Neuron (in vitro differentiated cells): Measurements from ENCODE around the gene SHCBP1L.

Experiments used
- H2AFZ ChIP-seq: one replicate; pipeline ENCODE4 v1.6.1; 2013; ENCODE audit warnings: low read depth, mild to moderate bottlenecking, inconsistent platforms, low read length, moderate library complexity
- H3K27me3 ChIP-seq: one replicate; pipeline ENCODE4 v1.6.1; 2013; ENCODE audit warnings: low read length; ENCODE audit not compliant: insufficient read depth
- H3K36me3 ChIP-seq: one replicate; pipeline ENCODE4 v1.6.1; 2013; ENCODE audit warnings: low read length; ENCODE audit not compliant: insufficient read depth
- H3K4me1 ChIP-seq: one replicate; pipeline ENCODE4 v1.6.1; 2013; ENCODE audit warnings: low read length; ENCODE audit not compliant: insufficient read depth
- H3K4me3 ChIP-seq: 2 replicates; pipeline ENCODE4 v1.5.1; 2013; ENCODE audit warnings: mild to moderate bottlenecking, low read length, moderate library complexity
- H3K9me3 ChIP-seq: one replicate; pipeline ENCODE4 v1.6.1; 2013; ENCODE audit warnings: low read length

The SHCBP1L gene

DNA sequence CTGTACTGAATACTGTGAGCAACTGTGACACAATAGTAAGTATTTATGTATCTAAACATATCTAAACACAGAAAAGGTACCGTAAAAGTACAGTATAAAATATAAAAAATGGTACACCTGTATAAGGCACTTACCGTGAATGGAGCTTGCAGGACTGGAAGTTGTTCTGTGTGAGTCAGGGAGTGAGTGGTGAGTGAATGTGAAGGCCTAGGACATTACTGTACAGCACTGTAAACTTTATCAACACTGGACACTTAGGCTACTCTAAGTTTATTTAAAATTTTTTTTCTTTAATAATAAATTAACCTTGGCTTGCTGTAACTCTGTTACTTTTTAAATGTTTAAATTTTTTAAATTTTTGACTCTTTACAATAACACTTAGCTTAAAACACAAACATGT lies 24.5 kb upstream of the SHCBP1L start:
- Histone ChIP-seq H3K9me3 (no peaks in the 10 kb centered on the region), H2AFZ (no peak overlapping the region), H3K36me3 (no peaks in the 10 kb centered on the region), H3K27me3 (no peaks in the 10 kb centered on the region), H3K4me3 (no peak overlapping the region), H3K4me1 (no peaks in the 10 kb centered on the region)

DNA sequence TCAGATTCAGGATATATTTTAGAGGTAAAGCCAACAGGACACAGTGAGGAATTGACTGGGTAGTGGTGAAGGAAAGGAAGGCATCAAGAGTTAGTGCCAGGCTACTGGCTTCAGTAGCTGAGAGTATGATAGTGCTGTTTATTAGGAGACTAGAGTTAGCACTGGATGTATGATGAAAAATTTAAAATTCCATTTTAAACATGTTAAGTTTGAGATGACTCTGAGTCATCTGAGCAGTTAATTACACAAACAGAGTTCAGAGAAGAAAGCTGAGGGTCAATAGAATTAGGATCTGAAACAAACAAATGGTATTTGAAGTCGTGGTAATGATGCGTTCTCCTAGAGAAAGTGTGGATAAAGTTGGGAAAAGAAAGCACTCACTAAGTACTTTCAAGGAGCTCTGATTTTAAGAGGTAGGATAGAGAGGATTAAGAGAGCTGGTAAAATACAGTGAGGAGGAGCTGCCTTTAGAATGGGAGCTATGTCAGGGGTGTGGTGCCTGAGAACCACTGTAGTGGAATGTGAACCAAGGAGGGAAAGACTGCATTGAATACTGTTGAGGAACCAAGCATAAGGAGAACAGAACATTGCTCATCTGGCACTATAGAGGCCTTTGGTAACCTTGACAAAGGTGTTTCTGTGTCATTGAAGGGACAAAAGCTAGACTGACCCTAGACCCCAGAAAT lies 21.7 kb upstream of the SHCBP1L start:
- Histone ChIP-seq H2AFZ (no peak overlapping the region), H3K27me3 (no peaks in the 10 kb centered on the region), H3K9me3 (no peaks in the 10 kb centered on the region), H3K4me1 (no peaks in the 10 kb centered on the region), H3K4me3 (no peak overlapping the region), H3K36me3 (no peaks in the 10 kb centered on the region)

DNA sequence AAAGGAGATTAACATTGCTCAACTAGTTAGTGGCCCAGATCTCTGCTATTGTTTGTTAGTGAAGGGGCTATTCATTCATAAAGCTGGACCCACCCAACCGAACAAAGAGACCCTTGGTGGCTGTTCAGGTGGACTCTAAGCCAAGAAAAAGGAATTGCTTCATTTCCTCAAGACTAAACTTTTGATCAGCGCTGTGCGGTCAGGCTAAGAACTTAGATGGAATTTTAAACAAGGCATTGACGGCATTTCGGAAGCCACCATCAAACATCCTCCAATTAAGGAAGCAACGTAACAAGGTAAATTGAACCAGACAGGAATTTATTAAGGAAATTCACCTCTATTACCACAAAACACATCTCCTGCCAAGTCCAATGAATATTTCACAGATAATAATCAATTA lies 19.9 kb upstream of the SHCBP1L start:
- no peak overlapping the region for H3K4me3 ChIP-seq
- no peak overlapping the region for H2AFZ ChIP-seq
- no peaks in the 10 kb centered on the region for H3K9me3 ChIP-seq
- no peaks in the 10 kb centered on the region for H3K4me1 ChIP-seq
- no peaks in the 10 kb centered on the region for H3K27me3 ChIP-seq
- H3K36me3 ChIP-seq, result no peaks in the 10 kb centered on the region

DNA sequence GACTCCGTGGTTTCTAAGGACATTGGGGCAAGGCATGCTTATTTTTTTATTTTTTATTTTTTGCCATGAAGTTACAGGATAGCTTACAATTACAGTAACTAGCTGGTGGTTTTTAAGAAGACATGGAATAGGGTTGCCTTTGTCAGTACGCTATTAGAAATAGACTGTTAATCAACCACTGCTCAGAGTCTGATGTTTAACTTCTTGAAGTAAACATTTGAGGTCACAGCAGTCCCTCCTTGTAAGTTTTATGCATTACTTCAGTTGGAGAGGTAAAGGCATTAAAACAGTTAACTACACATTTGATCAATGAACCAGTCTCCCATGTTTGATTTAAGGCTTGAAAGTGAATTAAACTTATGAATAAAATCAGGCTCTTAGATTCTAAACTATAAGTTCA lies 19.3 kb upstream of the SHCBP1L start:
- H3K36me3 ChIP-seq, result no peaks in the 10 kb centered on the region
- H3K9me3 ChIP-seq, result no peaks in the 10 kb centered on the region
- no peak overlapping the region for H3K4me3 ChIP-seq
- no peak overlapping the region for H2AFZ ChIP-seq
- no peaks in the 10 kb centered on the region for H3K4me1 ChIP-seq
- H3K27me3 ChIP-seq, result no peaks in the 10 kb centered on the region

DNA sequence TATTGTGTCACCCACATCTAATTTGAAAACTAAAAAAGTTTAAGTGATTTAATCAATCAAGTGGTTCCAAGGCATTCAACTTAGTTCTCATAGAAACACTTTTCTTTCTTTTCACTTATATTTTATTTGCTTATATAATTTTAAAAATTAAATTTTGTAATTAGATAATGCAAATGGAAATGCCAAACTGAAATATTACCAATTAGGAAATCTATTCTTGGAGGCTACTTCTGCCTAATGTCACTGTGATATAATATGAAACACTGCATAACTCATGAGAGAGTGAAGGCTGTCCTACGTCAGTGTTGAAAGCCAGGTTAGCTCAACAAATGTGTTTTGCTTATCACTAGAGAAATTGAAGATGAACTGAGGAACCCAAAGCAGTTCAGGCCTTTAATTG lies 18.3 kb upstream of the SHCBP1L start:
- Histone ChIP-seq H2AFZ (no peak overlapping the region), H3K4me1 (no peaks in the 10 kb centered on the region), H3K4me3 (no peak overlapping the region), H3K27me3 (no peaks in the 10 kb centered on the region), H3K9me3 (no peaks in the 10 kb centered on the region), H3K36me3 (no peaks in the 10 kb centered on the region)

DNA sequence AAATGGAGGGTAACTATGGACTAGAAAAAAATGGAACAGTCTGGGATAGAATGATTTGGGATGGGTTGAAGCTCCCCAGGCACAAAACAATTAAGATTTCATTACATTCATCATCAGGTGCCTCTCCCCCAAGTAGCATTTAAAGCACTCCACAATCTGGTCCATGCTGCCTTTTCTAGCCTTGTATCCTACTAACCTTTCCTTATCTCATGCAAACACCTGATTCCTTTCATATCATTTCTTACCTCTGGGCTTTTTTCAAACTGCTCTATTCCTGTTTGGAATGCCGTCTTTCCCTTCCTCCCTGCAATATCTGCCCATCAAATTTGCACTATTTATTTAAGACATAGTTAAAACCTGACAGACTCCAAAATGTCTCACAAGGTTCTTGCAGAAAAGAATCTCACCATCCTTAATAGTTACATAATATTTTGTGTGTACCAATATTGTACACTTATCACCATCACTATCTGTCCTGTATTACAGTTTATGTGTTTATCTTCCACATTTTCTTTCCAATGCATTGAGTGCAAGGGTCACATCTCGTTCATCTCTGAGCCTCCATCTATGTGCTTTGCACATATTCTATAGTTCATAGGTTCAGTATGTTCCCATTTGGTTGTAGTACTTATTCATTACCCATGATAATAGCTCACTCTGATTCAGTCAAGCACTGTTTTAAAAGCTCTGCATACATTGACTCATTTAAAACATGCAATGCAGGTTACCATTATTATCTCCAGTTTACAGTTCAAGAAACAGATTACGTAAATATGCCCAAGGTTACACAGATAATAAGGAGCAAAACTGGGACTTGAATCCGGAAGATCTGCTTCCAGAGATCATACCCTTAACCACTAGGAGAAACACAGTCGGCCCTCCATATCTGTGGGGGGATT lies 16.1 kb upstream of the SHCBP1L start:
- peaks cover 3% of the 10 kb centered on the region for H3K4me1 ChIP-seq

DNA sequence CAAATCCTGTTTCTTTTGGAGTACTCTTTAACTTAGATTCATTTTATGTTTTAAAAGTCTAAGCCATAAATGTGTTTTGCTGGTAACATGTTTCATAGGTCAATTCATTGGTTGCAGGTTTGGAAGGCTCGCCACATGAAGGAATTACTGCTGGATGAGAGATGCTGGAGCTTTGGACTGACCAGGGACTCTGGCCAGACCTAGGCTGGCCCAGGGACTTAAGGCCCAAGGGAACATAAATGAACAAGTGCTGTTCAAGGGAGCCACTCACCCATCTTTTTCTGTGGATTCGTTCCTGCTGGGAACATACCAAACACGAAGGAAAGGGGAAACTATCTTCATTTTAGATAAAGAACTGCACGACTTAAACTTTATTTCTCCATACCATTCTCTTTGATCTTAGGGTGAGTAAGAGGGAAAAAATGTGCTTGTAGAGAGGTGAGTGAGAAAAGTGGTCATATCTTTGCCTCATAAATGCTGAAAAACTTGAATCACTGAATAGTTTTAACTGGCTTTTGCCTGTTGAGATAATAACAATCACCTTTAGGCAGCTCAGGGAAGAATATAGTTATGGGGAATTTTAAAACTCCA lies 15.3 kb upstream of the SHCBP1L start:
- no peaks in the 10 kb centered on the region for H3K27me3 ChIP-seq
- no peak overlapping the region for H2AFZ ChIP-seq
- no peaks in the 10 kb centered on the region for H3K36me3 ChIP-seq
- no peaks in the 10 kb centered on the region for H3K9me3 ChIP-seq
- no peak overlapping the region for H3K4me3 ChIP-seq
- H3K4me1 ChIP-seq, result peaks cover 3% of the 10 kb centered on the region

More for the DNA sequence above, 16.1 kb upstream of the SHCBP1L start:
- Histone ChIP-seq H3K4me3 (no peak overlapping the region), H3K36me3 (no peaks in the 10 kb centered on the region), H3K9me3 (no peaks in the 10 kb centered on the region), H2AFZ (no peak overlapping the region), H3K27me3 (no peaks in the 10 kb centered on the region)

DNA sequence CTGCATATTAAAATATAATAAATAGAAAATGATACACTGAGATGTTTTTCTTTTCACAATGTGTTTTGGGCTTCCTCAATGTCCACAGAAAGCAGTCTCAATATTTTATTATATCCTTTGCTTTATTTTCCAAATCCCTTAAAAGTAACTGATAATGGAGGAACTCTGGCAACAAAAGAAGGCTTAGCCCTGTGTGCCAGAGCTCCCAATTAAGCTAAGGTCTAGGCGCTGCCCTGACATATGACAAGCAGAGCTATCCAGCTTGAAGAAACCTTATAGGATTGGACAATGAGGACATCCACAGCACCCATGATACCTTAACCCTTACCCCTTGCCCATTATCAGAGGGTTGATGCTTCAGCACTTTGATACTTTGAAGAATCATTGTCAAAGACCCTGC lies 12.9 kb upstream of the SHCBP1L start:
- Histone ChIP-seq H3K36me3 (no peaks in the 10 kb centered on the region), H2AFZ (no peak overlapping the region), H3K9me3 (no peaks in the 10 kb centered on the region), H3K4me3 (no peak overlapping the region), H3K27me3 (no peaks in the 10 kb centered on the region), H3K4me1 (peaks cover 12% of the 10 kb centered on the region)

DNA sequence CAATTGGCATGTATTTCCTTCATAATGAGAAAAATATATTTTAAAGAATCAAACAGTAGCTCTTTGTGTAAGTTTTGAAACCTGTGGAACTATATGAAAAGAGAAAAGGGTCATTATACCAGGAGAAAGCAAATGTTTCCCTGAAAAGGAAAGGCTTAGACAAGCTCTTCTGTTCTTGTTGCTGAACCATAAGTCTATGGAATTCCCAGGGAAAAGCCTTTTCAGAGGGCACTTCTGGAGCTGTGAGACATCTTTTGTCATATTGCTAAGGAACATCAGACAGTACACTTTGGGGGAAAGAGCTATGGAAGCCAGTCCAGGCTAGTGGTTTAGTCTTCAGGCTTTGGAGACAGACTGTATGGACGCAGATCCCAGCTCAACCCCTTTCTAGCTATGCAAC lies 12.1 kb upstream of the SHCBP1L start:
- Histone ChIP-seq H3K4me1 (peaks cover 12% of the 10 kb centered on the region), H3K27me3 (no peaks in the 10 kb centered on the region), H3K36me3 (no peaks in the 10 kb centered on the region), H2AFZ (no peak overlapping the region), H3K4me3 (no peak overlapping the region), H3K9me3 (no peaks in the 10 kb centered on the region)

DNA sequence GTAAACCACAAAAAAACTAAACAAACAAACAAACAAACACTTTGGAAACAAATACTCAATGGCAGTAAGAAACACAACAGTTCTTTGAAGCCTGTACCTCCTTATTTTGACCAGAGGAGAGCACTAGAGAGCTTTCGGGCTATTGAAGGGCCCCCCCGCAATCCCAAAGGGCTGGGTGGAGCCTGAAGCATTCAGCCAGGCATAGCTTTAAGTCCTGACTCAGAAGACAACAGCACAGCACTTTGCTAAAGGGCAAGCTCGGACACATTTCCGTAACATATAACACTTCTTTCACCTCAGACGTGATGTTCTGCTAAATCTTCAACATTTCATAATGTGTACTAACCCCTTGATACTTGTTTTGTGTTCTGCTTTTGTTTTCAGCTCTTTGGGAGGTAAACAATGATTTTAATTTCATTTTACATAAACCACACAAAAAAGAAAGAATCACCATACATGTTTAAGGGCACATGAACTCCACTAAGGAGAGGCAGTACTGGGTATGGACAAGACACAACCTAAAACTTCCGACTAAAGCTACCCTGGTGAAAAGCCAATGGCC lies 9.7 kb upstream of the SHCBP1L start:
- no peaks in the 10 kb centered on the region for H3K9me3 ChIP-seq
- no peaks in the 10 kb centered on the region for H3K27me3 ChIP-seq
- H3K36me3 ChIP-seq, result no peaks in the 10 kb centered on the region
- peaks cover 12% of the 10 kb centered on the region for H3K4me1 ChIP-seq
- peak overlapping the region; percentile 26 for H3K4me3 ChIP-seq
- H2AFZ ChIP-seq, result peak overlapping the region; percentile 86

DNA sequence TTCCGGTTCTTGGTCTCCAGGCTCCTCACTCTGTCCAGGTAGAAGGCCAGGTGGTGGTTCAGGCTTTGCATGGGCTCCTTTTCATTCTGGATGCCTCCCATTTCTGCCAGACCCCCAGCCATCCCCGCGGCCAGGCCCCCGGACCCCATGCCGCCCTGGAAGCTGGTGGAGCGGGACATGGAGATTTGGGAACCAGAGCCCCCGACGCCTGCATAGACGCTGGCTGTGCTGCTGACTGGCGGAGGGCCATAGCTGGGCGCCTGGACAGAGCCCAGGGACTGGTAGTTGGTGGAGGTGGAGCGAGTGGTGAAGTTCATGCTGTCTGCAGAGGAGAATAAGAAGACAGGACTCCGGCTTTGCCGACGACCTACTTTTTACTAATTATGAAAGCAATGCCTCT lies 7.1 kb upstream of the SHCBP1L start:
- Histone ChIP-seq H3K9me3 (no peaks in the 10 kb centered on the region), H3K4me3 (no peak overlapping the region), H3K36me3 (no peaks in the 10 kb centered on the region), H3K4me1 (peaks cover 9% of the 10 kb centered on the region), H3K27me3 (peaks cover 2% of the 10 kb centered on the region), H2AFZ (no peak overlapping the region)

DNA sequence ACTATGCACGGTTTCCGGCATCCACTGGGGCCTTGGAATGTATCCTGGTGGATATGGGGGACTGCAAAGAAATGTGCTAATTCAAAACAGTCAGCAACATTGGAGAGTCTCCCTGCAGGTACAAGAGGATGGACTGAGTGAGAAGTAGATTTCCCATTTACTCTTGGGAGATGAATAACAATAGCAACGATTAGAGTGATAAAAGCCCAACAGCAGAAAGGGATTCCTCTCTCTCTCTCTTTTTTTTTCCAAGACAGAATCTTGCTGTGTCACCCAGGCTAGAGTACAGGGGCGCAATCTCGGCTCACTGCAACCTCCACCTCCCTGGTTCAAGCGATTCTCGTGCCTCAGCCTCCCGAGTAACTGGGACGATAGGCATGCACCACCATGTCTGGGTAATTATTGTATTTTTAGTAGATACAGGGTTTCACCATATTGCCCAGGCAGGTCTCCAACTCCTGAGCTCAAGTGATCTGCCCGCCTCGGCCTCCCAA lies 5.0 kb upstream of the SHCBP1L start:
- Histone ChIP-seq H3K4me1 (peaks cover 9% of the 10 kb centered on the region), H3K27me3 (peaks cover 2% of the 10 kb centered on the region), H3K9me3 (no peaks in the 10 kb centered on the region), H3K4me3 (no peak overlapping the region), H2AFZ (no peak overlapping the region), H3K36me3 (no peaks in the 10 kb centered on the region)
